IMR-90 (cell line): ENCODE data around the gene TMEM127. TPM values are rescaled to one million over a fixed set of nuclear protein-coding genes. Genes with fewer than 3 reads are reported as not detected.
A peak's percentile ranks its signal among the peaks of the same experiment; 100 is the strongest.

Experiments
- ATAC-seq: fragments of 200-7000 bp; cut with Tn5 transposase; 2 replicates; pipeline ENCODE4 v1.9.1; 2020; ENCODE audit warnings: low read depth, mild to moderate bottlenecking, moderate library complexity
- BruUV-seq: library from RNA; stranded (reverse); fragments of 400-500 nt; replicated peaks from 2 replicates; lab custom pipeline; 2021; lab: Mats Ljungman, UMichigan
- CTCF ChIA-PET: fragments of 300-600 bp; formaldehyde crosslinking; extraction: SDS; loops from one replicate; lab custom pipeline; 2021; ENCODE audit warnings: antibody characterized with exemption; lab: Yijun Ruan, JAX
- POLR2A ChIA-PET: fragments of 300-600 bp; sonication (Branson Sonifier 250); formaldehyde crosslinking; loops from one replicate; lab custom pipeline; 2022; ENCODE audit warnings: antibody characterized with exemption; ENCODE audit not compliant: unreplicated experiment; lab: Charles Lee
- DNase-seq: peaks from one replicate; pipeline ENCODE4 v3.0.0; 2013
- H2AFZ ChIP-seq: replicated peaks from 2 replicates; pipeline ENCODE3; 2013; ENCODE audit warnings: low read length, mild to moderate bottlenecking; ENCODE audit not compliant: poor library complexity
- H2AK5ac ChIP-seq: 2 replicates; pipeline ENCODE4 v1.6.1; 2013; ENCODE audit warnings: low read depth, low read length, inconsistent platforms
- H2AK9ac ChIP-seq: replicated peaks from 2 replicates; pipeline ENCODE3; 2013; ENCODE audit warnings: mild to moderate bottlenecking, low read depth, low read length, moderate library complexity; ENCODE audit not compliant: poor library complexity
- H2BK120ac ChIP-seq: 2 replicates; pipeline ENCODE4 v1.6.1; 2013; ENCODE audit warnings: low read depth, low read length, inconsistent platforms
- H2BK15ac ChIP-seq: 3 replicates; pipeline ENCODE4 v1.6.1; 2013; ENCODE audit warnings: low read depth, low read length, inconsistent platforms
- H2BK20ac ChIP-seq: 2 replicates; pipeline ENCODE4 v1.6.1; 2013; ENCODE audit warnings: low read depth, mild to moderate bottlenecking, inconsistent platforms, low read length, moderate library complexity
- H2BK5ac ChIP-seq: 2 replicates; pipeline ENCODE4 v1.6.1; 2013; ENCODE audit warnings: mild to moderate bottlenecking, low read depth, low read length, inconsistent platforms; ENCODE audit not compliant: poor library complexity, severe bottlenecking
- H3K14ac ChIP-seq: replicated peaks from 2 replicates; pipeline ENCODE4 v1.6.1; 2013; ENCODE audit warnings: low read depth, low read length, inconsistent platforms
- H3K18ac ChIP-seq: 2 replicates; pipeline ENCODE4 v1.6.1; 2013; ENCODE audit warnings: low read depth, low read length, control low read depth
- H3K23ac ChIP-seq: 2 replicates; pipeline ENCODE4 v1.6.1; 2013; ENCODE audit warnings: low read depth, low read length, inconsistent platforms
- H3K27ac ChIP-seq: 2 replicates; pipeline ENCODE4 v1.5.1; 2013; ENCODE audit warnings: mild to moderate bottlenecking, control low read depth, low read length; ENCODE audit not compliant: insufficient read depth
- H3K27me3 ChIP-seq: 2 replicates; pipeline ENCODE4 v1.6.1; 2013; ENCODE audit warnings: low read length; ENCODE audit not compliant: control insufficient read depth, insufficient read depth
- H3K36me3 ChIP-seq: 2 replicates; pipeline ENCODE4 v1.6.1; 2013; ENCODE audit warnings: low read length, mixed read lengths; ENCODE audit not compliant: control insufficient read depth, insufficient read depth
- H3K4ac ChIP-seq: 2 replicates; pipeline ENCODE4 v1.6.1; 2013; ENCODE audit warnings: low read depth, low read length, inconsistent platforms
- H3K4me1 ChIP-seq: 2 replicates; pipeline ENCODE4 v1.6.1; 2013; ENCODE audit warnings: low read length, mixed read lengths; ENCODE audit not compliant: control insufficient read depth, insufficient read depth
- H3K4me2 ChIP-seq: 2 replicates; pipeline ENCODE4 v1.6.1; 2013; ENCODE audit warnings: low read depth, mild to moderate bottlenecking, control low read depth, low read length, moderate library complexity
- H3K4me3 ChIP-seq: 2 replicates; pipeline ENCODE4 v1.5.1; 2013; ENCODE audit warnings: low read depth, mild to moderate bottlenecking, control low read depth, low read length, moderate library complexity; ENCODE audit not compliant: insufficient read depth
- H3K56ac ChIP-seq: 2 replicates; pipeline ENCODE4 v1.6.1; 2013; ENCODE audit warnings: low read length, inconsistent platforms; ENCODE audit not compliant: insufficient read depth; ENCODE audit errors: extremely low read depth
- H3K79me1 ChIP-seq, 2 experiments: 2 replicates each; pipeline ENCODE4 v1.6.1; 2013; ENCODE audit warnings: low read length in 2 of 2, inconsistent platforms in 1 of 2, low read depth in 1 of 2
- H3K9ac ChIP-seq: 2 replicates; pipeline ENCODE4 v1.6.1; 2013; ENCODE audit warnings: low read depth, low read length, control low read depth
- H3K9me1 ChIP-seq: 2 replicates; pipeline ENCODE4 v1.6.1; 2013; ENCODE audit warnings: low read length, inconsistent platforms; ENCODE audit not compliant: insufficient read depth
- H3K9me3 ChIP-seq: 2 replicates; pipeline ENCODE4 v1.6.1; 2013; ENCODE audit warnings: low read length; ENCODE audit not compliant: control insufficient read depth, insufficient read depth
- H4K20me1 ChIP-seq: 2 replicates; pipeline ENCODE4 v1.6.1; 2013; ENCODE audit warnings: low read length, inconsistent platforms; ENCODE audit not compliant: insufficient read depth
- H4K5ac ChIP-seq: 2 replicates; pipeline ENCODE4 v1.6.1; 2013; ENCODE audit warnings: mild to moderate bottlenecking, low read depth, low read length, control low read depth
- H4K8ac ChIP-seq, 2 experiments: 2 replicates each; pipeline ENCODE4 v1.6.1; 2013; ENCODE audit warnings: low read depth in 2 of 2, low read length in 2 of 2, control low read depth in 1 of 2, inconsistent platforms in 1 of 2
- H4K91ac ChIP-seq: 2 replicates; pipeline ENCODE4 v1.6.1; 2013; ENCODE audit warnings: low read depth, low read length, inconsistent platforms; ENCODE audit not compliant: insufficient read depth
- CTCF ChIP-seq: conservative IDR thresholded peaks from 2 replicates; pipeline ENCODE4 v1.5.1; 2012; ENCODE audit warnings: mild to moderate bottlenecking, low read depth, low read length, improper control_type of control experiment
- MAFK ChIP-seq: IDR thresholded peaks from 2 replicates; pipeline ENCODE4 v1.6.1; 2012; ENCODE audit warnings: low read depth, low read length, improper control_type of control experiment
- MAZ ChIP-seq: IDR thresholded peaks from 2 replicates; pipeline ENCODE4 v1.6.1; 2012; ENCODE audit warnings: low read depth, mild to moderate bottlenecking, low read length, improper control_type of control experiment, moderate library complexity, borderline replicate concordance
- NFE2L2 ChIP-seq: fragments of 150-350 bp; IDR thresholded peaks from 2 replicates; pipeline ENCODE4 v1.6.1; 2016; ENCODE audit warnings: low read depth, mild to moderate bottlenecking, low read length
- RAD21 ChIP-seq: IDR thresholded peaks from 2 replicates; pipeline ENCODE4 v1.6.1; 2012; ENCODE audit warnings: low read length, improper control_type of control experiment
- RFX5 ChIP-seq: IDR thresholded peaks from 2 replicates; pipeline ENCODE4 v1.8.0; 2012; ENCODE audit warnings: low read depth, mild to moderate bottlenecking, low read length, moderate library complexity
- SMC3 ChIP-seq: fragments of 150-350 bp; IDR thresholded peaks from 2 replicates; pipeline ENCODE4 v1.6.1; 2016; ENCODE audit warnings: low read depth, mild to moderate bottlenecking, antibody characterized with exemption, low read length, moderate library complexity
- WGBS, 2 experiments: methylation state at CpG; one replicate each; pipeline versions ENCODE4 v1.1.5 to v1.1.7; 2013; ENCODE audit warnings: missing lambda C conversion rate in 2 of 2; ENCODE audit not compliant: insufficient read length in 1 of 2; ENCODE audit errors: extremely low coverage in 2 of 2; 5-methylcytosine and 5-hydroxymethylcytosine counted together
- dilution Hi-C: fragments of 300-500 bp; cut with HindIII; formaldehyde crosslinking; loops from one replicate; pipeline ENCODE4 v1.14.3; 2018; ENCODE audit warnings: low sequenced_read_pairs; ENCODE audit not compliant: unreplicated experiment
- in situ Hi-C: fragments of 300-500 bp; cut with MboI; formaldehyde crosslinking; loops from 3 replicates; pipeline ENCODE4 v1.14.3; 2019; ENCODE audit warnings: low sequenced_read_pairs, inconsistent platforms, mixed read lengths
- intact Hi-C: fragments of 100-400 bp; cut with micrococcal nuclease; formaldehyde crosslinking; loops from 2 replicates; pipeline ENCODE4 v1.10.0; 2022
- polyA plus RNA-seq, 3 experiments: library from polyadenylated mRNA; depleted of rRNA; stranded (reverse); fragments of >200 nt; gene quantifications; 2 replicates each; pipeline ENCODE4 v1.2.3, GENCODE V29; 2012; ENCODE audit warnings: low replicate concordance in 1 of 3
- total RNA-seq: library from RNA; depleted of rRNA; stranded (reverse); fragments of >200 nt; gene quantifications from 2 replicates; pipeline ENCODE4 v1.2.3, GENCODE V29; 2012

Gene TMEM127
- total and polyA plus RNA-seq, 2 of the 4 experiments (the other 2 are of a cell fraction): 35.7 to 47.6 TPM

GRCh38 chr2:96207073-96207773 lies 58.6 kb downstream of the TMEM127 start:
- no peak for ATAC-seq
- Histone ChIP-seq H2AK9ac (peak overlapping the region; percentile 20), H3K9me1 (peaks cover 17% of the 10 kb centered on the region; the same call in 1 of the 2 replicates), H3K4me2 (peak overlapping the region; percentile 93), H3K14ac (peak overlapping the region; percentile 73; the same call in 1 of the 2 replicates), H3K4me1 (peaks cover 16% of the 10 kb centered on the region), H3K4me3 (peak overlapping the region; percentile 60), H2BK15ac (no peak overlapping the region), H3K18ac (no peak overlapping the region), H2AFZ (no peak overlapping the region), H3K23ac (peak overlapping the region; percentile 70), H2BK20ac (no peak overlapping the region), H3K36me3 (no peaks in the 10 kb centered on the region), H3K9ac (peak overlapping the region; percentile 85), H4K20me1 (peaks cover 53% of the 10 kb centered on the region), H2AK5ac (no peak overlapping the region), H2BK120ac (no peak overlapping the region), H4K5ac (no peak overlapping the region), H3K27me3 (no peaks in the 10 kb centered on the region), H3K79me1 (peaks cover 20 to 45% of the 10 kb centered on the region in 2 experiments), H4K8ac (peak overlapping the region in 1 of 2 experiments; percentile 1; a peak in 1 of 4 replicates), H3K9me3 (no peaks in the 10 kb centered on the region), H3K27ac (peak overlapping the region; percentile 33; the same call in 1 of the 2 replicates), H3K4ac (peak overlapping the region; percentile 30; the same call in 1 of the 2 replicates), H3K56ac (peak overlapping the region; percentile 62; the same call in 1 of the 2 replicates), H4K91ac (no peak overlapping the region), H2BK5ac (peak overlapping the region; percentile 18)
- dilution Hi-C loops (no loop called here), in situ Hi-C loops (no loop called here), intact Hi-C loops (loop anchor here (5.0 kb wide), 1 partner anchor 60 kb away; the partner anchor contains the start of gene DUSP2)
- ChIA-PET POLR2A (interaction anchor here (0.5 kb wide), 1 partner anchor 128 kb away, joined by 4 read pairs; no protein-coding TSS in a partner anchor), CTCF (no interaction called here)
- TF ChIP-seq SMC3: no peak
- 0 out of 2 replicates have a peak, but pooled peaks have one; percentile 11 for TF ChIP-seq MAFK
- TF ChIP-seq NFE2L2: 0 out of 2 replicates have a peak, but pooled peaks have one; percentile 16
- no peak for TF ChIP-seq RFX5
- no peak for TF ChIP-seq CTCF
- TF ChIP-seq RAD21: no peak
- no peak for TF ChIP-seq MAZ
- no peak for DNase-seq
- BruUV-seq: TSS peak; percentile 8
- 0% methylated on average over 6 of the region's 11 CpGs; no CpG with 5 or more reads in 1 of the 2 experiments for WGBS, 2 experiments
